PC-3 (cell line): Measurements from ENCODE around the gene PSAPL1.

Source experiments
- EZH2 ChIP-seq: fragments of 300-600 bp; sonication (generic); IDR thresholded peaks from one replicate; pipeline ENCODE4 v1.6.1; 2017; ENCODE audit warnings: antibody characterized with exemption, mild to moderate bottlenecking, low read length; ENCODE audit not compliant: unreplicated experiment
- EZH2phosphoT487 ChIP-seq: fragments of 300-600 bp; sonication (generic); IDR thresholded peaks from 2 replicates; pipeline ENCODE4 v1.6.1; 2018; ENCODE audit warnings: mild to moderate bottlenecking, antibody characterized with exemption, low read length, borderline replicate concordance
- TF ChIP-seq, protein P1 (sequence below): fragments of 300-600 bp; sonication (generic); conservative IDR thresholded peaks from 2 replicates; pipeline ENCODE4 v1.5.1; 2017; ENCODE audit warnings: antibody characterized with exemption, low read depth, mild to moderate bottlenecking, low read length

DNA sequence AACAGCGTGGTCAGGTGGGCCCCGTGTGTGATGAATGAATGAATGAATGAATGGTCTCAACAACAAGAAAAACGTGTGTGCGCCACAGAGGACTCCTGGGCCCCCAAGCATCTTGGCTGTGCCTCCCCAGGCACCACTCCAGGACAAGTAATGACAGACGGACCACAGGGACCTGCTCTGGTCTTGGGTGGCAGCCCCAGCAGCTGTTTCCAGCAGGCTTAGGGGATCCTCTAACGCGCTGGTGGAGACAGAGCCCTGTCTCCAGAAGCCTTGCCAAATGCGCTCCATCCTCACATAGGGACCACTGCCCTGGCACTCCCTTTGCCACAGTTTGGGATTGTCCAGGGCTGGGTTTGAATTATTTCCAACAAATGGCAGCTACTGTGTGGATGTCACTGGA is 39.1 kb downstream of the PSAPL1 start:
- TF ChIP-seq, protein P1, sequence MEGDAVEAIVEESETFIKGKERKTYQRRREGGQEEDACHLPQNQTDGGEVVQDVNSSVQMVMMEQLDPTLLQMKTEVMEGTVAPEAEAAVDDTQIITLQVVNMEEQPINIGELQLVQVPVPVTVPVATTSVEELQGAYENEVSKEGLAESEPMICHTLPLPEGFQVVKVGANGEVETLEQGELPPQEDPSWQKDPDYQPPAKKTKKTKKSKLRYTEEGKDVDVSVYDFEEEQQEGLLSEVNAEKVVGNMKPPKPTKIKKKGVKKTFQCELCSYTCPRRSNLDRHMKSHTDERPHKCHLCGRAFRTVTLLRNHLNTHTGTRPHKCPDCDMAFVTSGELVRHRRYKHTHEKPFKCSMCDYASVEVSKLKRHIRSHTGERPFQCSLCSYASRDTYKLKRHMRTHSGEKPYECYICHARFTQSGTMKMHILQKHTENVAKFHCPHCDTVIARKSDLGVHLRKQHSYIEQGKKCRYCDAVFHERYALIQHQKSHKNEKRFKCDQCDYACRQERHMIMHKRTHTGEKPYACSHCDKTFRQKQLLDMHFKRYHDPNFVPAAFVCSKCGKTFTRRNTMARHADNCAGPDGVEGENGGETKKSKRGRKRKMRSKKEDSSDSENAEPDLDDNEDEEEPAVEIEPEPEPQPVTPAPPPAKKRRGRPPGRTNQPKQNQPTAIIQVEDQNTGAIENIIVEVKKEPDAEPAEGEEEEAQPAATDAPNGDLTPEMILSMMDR, result no peak
- TF ChIP-seq EZH2phosphoT487 (no peak), EZH2 (no peak)
